ENCODE data around the gene CCDC110.

The CCDC110 gene

GRCh38 chr4:185399466-185399865 lies 72.1 kb downstream of the CCDC110 start:
- Histone ChIP-seq H3K36me3 (ENCODE audit: control insufficient read depth in 1 of 2, insufficient read depth in 2 of 2, low read length in 2 of 2) (peaks cover 14% of the 10 kb centered on the region in 2 donors), H3K4me1 (ENCODE audit: control insufficient read depth in 1 of 2, insufficient read depth in 2 of 2, low read length in 2 of 2) (peaks cover 13 to 14% of the 10 kb centered on the region in 2 donors), H3K4me3 (ENCODE audit: low read depth in 1 of 2, low read length in 2 of 2) (peak overlapping the region in 1 of 2 donors; percentile 9), H3K9ac (ENCODE audit: low read depth in 1 of 2, low read length in 2 of 2) (no peak overlapping the region), H3K27me3 (ENCODE audit: control insufficient read depth in 1 of 2, insufficient read depth in 2 of 2, low read length in 2 of 2) (no peaks in the 10 kb centered on the region), H3K9me3 (ENCODE audit: control insufficient read depth in 1 of 2, low read length in 2 of 2) (no peaks in the 10 kb centered on the region), H3K27ac (ENCODE audit: low read depth, low read length) (no peak overlapping the region)

GRCh38 chr4:185398618-185399017 lies 72.9 kb downstream of the CCDC110 start:
- Histone ChIP-seq H3K27me3 (ENCODE audit: control insufficient read depth in 1 of 2, insufficient read depth in 2 of 2, low read length in 2 of 2) (no peaks in the 10 kb centered on the region), H3K9ac (ENCODE audit: low read depth in 1 of 2, low read length in 2 of 2) (no peak overlapping the region), H3K4me3 (ENCODE audit: low read depth in 1 of 2, low read length in 2 of 2) (peak overlapping the region in 1 of 2 donors; percentile 19), H3K9me3 (ENCODE audit: control insufficient read depth in 1 of 2, low read length in 2 of 2) (no peaks in the 10 kb centered on the region), H3K4me1 (ENCODE audit: control insufficient read depth in 1 of 2, insufficient read depth in 2 of 2, low read length in 2 of 2) (peaks cover 13 to 15% of the 10 kb centered on the region in 2 donors), H3K36me3 (ENCODE audit: control insufficient read depth in 1 of 2, insufficient read depth in 2 of 2, low read length in 2 of 2) (peaks cover 14% of the 10 kb centered on the region in 2 donors), H3K27ac (ENCODE audit: low read depth, low read length) (no peak overlapping the region)

DNA sequence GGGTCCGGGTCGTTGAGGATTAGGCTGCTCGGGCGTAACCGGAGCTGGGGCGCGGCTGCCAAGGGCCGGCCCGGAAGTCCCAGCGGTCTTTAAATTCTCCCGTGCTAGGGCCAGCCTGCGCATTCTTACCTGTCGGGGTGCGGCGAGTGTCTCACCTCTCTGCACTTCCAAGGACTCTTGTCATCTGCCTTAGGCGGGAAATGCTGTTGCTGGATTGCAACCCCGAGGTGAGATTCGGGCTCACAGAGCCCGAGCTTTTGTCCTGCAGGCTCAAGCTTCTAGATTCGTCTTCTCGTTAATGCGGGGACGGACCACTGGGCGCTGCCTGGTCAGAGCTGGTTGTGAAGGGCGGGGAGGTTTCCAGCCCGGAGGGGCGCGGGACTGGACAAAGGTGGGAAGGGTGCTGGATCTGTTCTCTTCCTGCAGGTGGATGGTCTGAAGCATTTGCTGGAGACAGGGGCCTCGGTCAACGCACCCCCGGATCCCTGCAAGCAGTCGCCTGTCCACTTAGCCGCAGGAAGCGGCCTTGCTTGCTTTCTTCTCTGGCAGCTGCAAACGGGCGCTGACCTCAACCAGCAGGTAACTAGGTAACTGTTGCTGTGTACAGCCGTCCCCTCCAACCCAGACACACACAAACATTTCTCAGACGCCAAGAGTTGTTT lies 74.7 kb downstream of the CCDC110 start, which contains the start of gene ANKRD37:
Gene ANKRD37 (plus strand): TSS at position 118 of the 662 bp plus-strand sequence. CDS start 83 bp downstream, at position 201.
- H3K9me3 ChIP-seq (ENCODE audit: control insufficient read depth in 1 of 2, low read length in 2 of 2): no peaks in the 10 kb centered on the region
- H3K27me3 ChIP-seq (ENCODE audit: control insufficient read depth in 1 of 2, insufficient read depth in 2 of 2, low read length in 2 of 2): no peaks in the 10 kb centered on the region
- H3K4me1 ChIP-seq (ENCODE audit: control insufficient read depth in 1 of 2, insufficient read depth in 2 of 2, low read length in 2 of 2): peaks cover 13 to 15% of the 10 kb centered on the region in 2 donors
- peaks cover 6 to 10% of the 10 kb centered on the region in 2 donors for H3K36me3 ChIP-seq (ENCODE audit: control insufficient read depth in 1 of 2, insufficient read depth in 2 of 2, low read length in 2 of 2)
- H3K9ac ChIP-seq (ENCODE audit: low read depth in 1 of 2, low read length in 2 of 2): peak within 1 kb of the TSS; percentile 88 to 95
- peak within 1 kb of the TSS; percentile 86 to 92 for H3K4me3 ChIP-seq (ENCODE audit: low read depth in 1 of 2, low read length in 2 of 2)
- peak within 1 kb of the TSS; percentile 100 for H3K27ac ChIP-seq (ENCODE audit: low read depth, low read length)

- Histone ChIP-seq H3K4me3 (ENCODE audit: low read depth in 1 of 2, low read length in 2 of 2) (peak overlapping the region; percentile 86 to 92), H3K9ac (ENCODE audit: low read depth in 1 of 2, low read length in 2 of 2) (peak overlapping the region; percentile 88 to 95), H3K27ac (ENCODE audit: low read depth, low read length) (peak overlapping the region; percentile 100), H3K36me3 (ENCODE audit: control insufficient read depth in 1 of 2, insufficient read depth in 2 of 2, low read length in 2 of 2) (peaks cover under 1 to 10% of the 10 kb centered on the region in 2 donors), H3K4me1 (ENCODE audit: control insufficient read depth in 1 of 2, insufficient read depth in 2 of 2, low read length in 2 of 2) (peaks cover 13 to 15% of the 10 kb centered on the region in 2 donors), H3K9me3 (ENCODE audit: control insufficient read depth in 1 of 2, low read length in 2 of 2) (no peaks in the 10 kb centered on the region), H3K27me3 (ENCODE audit: control insufficient read depth in 1 of 2, insufficient read depth in 2 of 2, low read length in 2 of 2) (no peaks in the 10 kb centered on the region)
Measured at GRCh38 chr4:185395956-185396723, 75.4 kb downstream of the CCDC110 start.

DNA sequence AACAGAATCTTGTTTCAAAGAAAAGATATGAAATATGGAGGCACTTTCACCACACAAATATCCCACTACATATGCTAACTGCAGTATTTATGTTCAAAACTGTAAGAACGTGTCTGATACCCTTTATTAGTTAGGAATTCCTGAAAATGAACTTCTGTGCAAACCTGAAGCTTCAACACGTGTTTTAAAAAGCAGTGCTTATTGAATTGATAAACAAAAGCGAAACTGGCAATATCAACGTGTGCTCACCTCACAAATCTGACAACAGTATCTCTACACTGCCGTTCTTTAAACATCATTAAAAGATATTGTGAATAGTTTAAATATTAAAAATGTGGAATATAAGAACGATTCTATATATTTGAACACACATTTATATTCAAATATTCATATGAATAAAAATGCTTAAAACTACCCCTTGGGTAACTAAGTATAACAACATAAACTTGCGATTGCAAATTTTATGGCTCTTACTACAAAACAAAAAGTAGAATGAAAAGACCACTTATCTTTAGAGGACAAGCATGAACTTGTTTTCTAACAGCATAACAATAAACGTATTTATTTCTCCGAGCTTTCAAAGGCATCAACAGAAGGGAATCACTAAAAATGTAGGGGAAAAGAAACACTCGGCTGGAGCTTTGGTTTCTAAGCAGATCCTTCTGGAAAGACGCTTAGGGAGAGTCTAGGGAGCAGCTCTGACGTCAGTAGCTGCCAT lies 76.1 kb downstream of the CCDC110 start, which contains the start of gene LRP2BP:
Gene LRP2BP (minus strand): TSS at position 687 of the 718 bp plus-strand sequence. CDS start 17,738 bp downstream, outside the sequence.
- Histone ChIP-seq H3K4me1 (ENCODE audit: control insufficient read depth in 1 of 2, insufficient read depth in 2 of 2, low read length in 2 of 2) (peaks cover 13 to 15% of the 10 kb centered on the region in 2 donors), H3K9me3 (ENCODE audit: control insufficient read depth in 1 of 2, low read length in 2 of 2) (no peaks in the 10 kb centered on the region), H3K27ac (ENCODE audit: low read depth, low read length) (peak within 1 kb of the TSS; percentile 100), H3K9ac (ENCODE audit: low read depth in 1 of 2, low read length in 2 of 2) (peak within 1 kb of the TSS; percentile 88 to 95), H3K4me3 (ENCODE audit: low read depth in 1 of 2, low read length in 2 of 2) (peak within 1 kb of the TSS; percentile 86 to 92), H3K36me3 (ENCODE audit: control insufficient read depth in 1 of 2, insufficient read depth in 2 of 2, low read length in 2 of 2) (peaks cover 0 to 6% of the 10 kb centered on the region in 2 donors), H3K27me3 (ENCODE audit: control insufficient read depth in 1 of 2, insufficient read depth in 2 of 2, low read length in 2 of 2) (no peaks in the 10 kb centered on the region)
